A673 (cell line): ENCODE data around the gene NT5E. TPM values are rescaled to one million over a fixed set of nuclear protein-coding genes. Genes with fewer than 3 reads are reported as not detected.

Experiments used
- BruUV-seq: library from RNA; stranded (reverse); fragments of 400-500 nt; replicated peaks from 2 replicates; lab custom pipeline; 2021; lab: Mats Ljungman, UMichigan
- CTCF ChIA-PET: fragments of 300-600 bp; sonication (Branson Sonifier 250); formaldehyde crosslinking; loops from one replicate; lab custom pipeline; 2022; ENCODE audit warnings: antibody characterized with exemption; lab: Charles Lee
- POLR2A ChIA-PET: fragments of 300-600 bp; sonication (Branson Sonifier 250); formaldehyde crosslinking; loops from one replicate; lab custom pipeline; 2022; ENCODE audit warnings: antibody characterized with exemption; ENCODE audit not compliant: low non-redundant PET; lab: Charles Lee
- DNase-seq: peaks from one replicate; pipeline ENCODE4 v3.0.0-alpha.2; 2015; ENCODE audit warnings: low spot score
- H3K27ac ChIP-seq: fragments of 200-600 bp; sonication (generic); 2 replicates; pipeline ENCODE4 v1.5.1; 2016; ENCODE audit warnings: mixed run types, low read depth, mild to moderate bottlenecking, mixed read lengths, antibody characterized with exemption, low read length; ENCODE audit not compliant: poor library complexity, severe bottlenecking
- H3K27me3 ChIP-seq: fragments of 200-600 bp; sonication (generic); replicated peaks from 2 replicates; pipeline ENCODE4 v1.6.1; 2017; ENCODE audit warnings: mixed run types, low read depth, mild to moderate bottlenecking, mixed read lengths, antibody characterized with exemption, low read length; ENCODE audit not compliant: insufficient read depth, poor library complexity
- H3K36me3 ChIP-seq: fragments of 200-600 bp; sonication (generic); 2 replicates; pipeline ENCODE4 v1.6.1; 2016; ENCODE audit warnings: mixed run types, mild to moderate bottlenecking, mixed read lengths, antibody characterized with exemption, low read length; ENCODE audit not compliant: insufficient read depth, poor library complexity, severe bottlenecking
- H3K4me1 ChIP-seq: fragments of 200-600 bp; sonication (generic); 2 replicates; pipeline ENCODE4 v1.6.1; 2017; ENCODE audit warnings: mixed run types, mild to moderate bottlenecking, mixed read lengths, antibody characterized with exemption, low read length; ENCODE audit not compliant: insufficient read depth, poor library complexity, severe bottlenecking
- H3K4me3 ChIP-seq: fragments of 200-600 bp; sonication (generic); 2 replicates; pipeline ENCODE4 v1.5.1; 2016; ENCODE audit warnings: low read depth, mixed run types, mild to moderate bottlenecking, mixed read lengths, low read length; ENCODE audit not compliant: poor library complexity, severe bottlenecking
- H3K9me3 ChIP-seq: fragments of 200-600 bp; sonication (generic); 2 replicates; pipeline ENCODE4 v1.6.1; 2016; ENCODE audit warnings: mixed run types, low read depth, mild to moderate bottlenecking, mixed read lengths, antibody characterized with exemption, low read length; ENCODE audit not compliant: poor library complexity, severe bottlenecking
- CTCF ChIP-seq: fragments of 300-800, 200-600 bp; sonication (generic); conservative IDR thresholded peaks from 2 replicates; pipeline ENCODE4 v1.5.1; 2017; ENCODE audit warnings: low read depth, mild to moderate bottlenecking, antibody characterized with exemption, low read length, moderate library complexity, mixed read lengths
- EZH2 ChIP-seq: fragments of 200-600 bp; sonication (generic); IDR thresholded peaks from 2 replicates; pipeline ENCODE4 v1.6.1; 2017; ENCODE audit warnings: borderline replicate concordance, low read depth, mild to moderate bottlenecking, mixed read lengths, antibody characterized with exemption, low read length; ENCODE audit not compliant: poor library complexity, severe bottlenecking
- intact Hi-C: fragments of 100-400 bp; cut with micrococcal nuclease; formaldehyde crosslinking; loops from one replicate; pipeline ENCODE4 v1.10.0; 2022; ENCODE audit not compliant: unreplicated experiment
- total RNA-seq: library from RNA; stranded (reverse); gene quantifications from 2 replicates; pipeline ENCODE4 v1.2.3, GENCODE V29; 2021

Gene NT5E
- total RNA-seq, 1 experiment from 2014 or later = 32.7 TPM

GRCh38 chr6:85401186-85402021 lies 48.5 kb upstream of the NT5E start:
- TF ChIP-seq CTCF (no peak), EZH2 (no peak)
- POLR2A ChIA-PET = no interaction called here
- H3K9me3 ChIP-seq = no peaks in the 10 kb centered on the region
- peaks cover 57% of the 10 kb centered on the region for H3K4me1 ChIP-seq
- CTCF ChIA-PET = no interaction called here
- no peaks in the 10 kb centered on the region for H3K27me3 ChIP-seq
- no peaks in the 10 kb centered on the region for H3K36me3 ChIP-seq
- H3K27ac ChIP-seq = peak overlapping the region; percentile 94
- no TSS peak for BruUV-seq
- intact Hi-C loops = loop anchor here (2.0 to 5.0 kb wide), 3 partner anchors 44 to 166 kb away; no protein-coding TSS in a partner anchor
- no peak overlapping the region for H3K4me3 ChIP-seq
- no peak for DNase-seq

DNA sequence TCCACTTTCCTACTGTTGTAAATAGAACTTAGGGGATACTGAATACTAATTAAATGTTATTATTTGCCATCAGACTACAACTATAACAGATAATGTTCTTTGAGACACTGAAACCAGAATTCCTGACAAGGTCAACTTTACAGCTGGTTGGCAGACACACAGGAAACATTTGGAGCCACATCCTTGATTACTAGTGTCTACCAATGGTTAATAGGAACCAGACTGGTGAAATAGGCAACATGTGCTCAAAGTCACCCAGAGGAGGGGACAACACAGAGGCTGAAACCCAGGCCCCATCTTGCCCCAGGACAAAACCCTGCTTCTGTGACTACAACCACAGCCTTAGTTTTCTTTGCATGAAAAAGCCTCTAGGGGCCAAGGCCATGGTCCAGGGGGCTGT lies 47.8 kb upstream of the NT5E start:
- H3K4me1 ChIP-seq = peaks cover 57% of the 10 kb centered on the region
- H3K9me3 ChIP-seq = no peaks in the 10 kb centered on the region
- intact Hi-C loops = loop anchor here (2.0 to 5.0 kb wide), 3 partner anchors 45 to 165 kb away; no protein-coding TSS in a partner anchor
- H3K27ac ChIP-seq = peak overlapping the region; percentile 94
- no peak for TF ChIP-seq CTCF
- TF ChIP-seq EZH2 = no peak
- H3K36me3 ChIP-seq = no peaks in the 10 kb centered on the region
- ChIA-PET POLR2A (no interaction called here), CTCF (no interaction called here)
- no peak overlapping the region for H3K4me3 ChIP-seq
- no TSS peak for BruUV-seq
- H3K27me3 ChIP-seq = no peaks in the 10 kb centered on the region
- DNase-seq = peak; percentile 55

DNA sequence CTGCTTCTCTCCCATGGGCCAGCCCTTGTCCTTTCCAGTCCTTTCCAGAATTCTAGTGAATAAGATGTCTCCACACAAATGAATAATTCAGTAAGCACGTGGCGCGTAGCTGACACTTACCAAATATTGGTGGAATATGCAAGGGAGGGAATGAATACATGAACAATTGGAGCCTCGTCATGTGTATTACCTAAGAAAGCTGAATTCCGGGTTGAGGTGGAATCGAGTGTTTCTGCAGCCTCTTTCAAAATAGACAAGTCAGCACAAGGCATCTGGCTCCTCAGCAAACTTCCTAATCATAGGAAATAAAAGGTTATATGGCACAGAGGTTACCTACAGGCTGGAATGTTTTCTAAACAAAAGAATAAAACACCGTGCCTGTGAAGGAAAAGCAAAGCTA lies 47.0 kb upstream of the NT5E start:
- no peak for DNase-seq
- intact Hi-C loops = loop anchor here (1.0 to 5.0 kb wide), 4 partner anchors 46 to 164 kb away; no protein-coding TSS in a partner anchor
- H3K4me3 ChIP-seq = no peak overlapping the region
- peaks cover 57% of the 10 kb centered on the region for H3K4me1 ChIP-seq
- H3K27ac ChIP-seq = peak overlapping the region; percentile 94
- H3K27me3 ChIP-seq = no peaks in the 10 kb centered on the region
- no peak for TF ChIP-seq EZH2
- TF ChIP-seq CTCF = no peak
- ChIA-PET POLR2A (no interaction called here), CTCF (no interaction called here)
- H3K36me3 ChIP-seq = no peaks in the 10 kb centered on the region
- no TSS peak for BruUV-seq
- no peaks in the 10 kb centered on the region for H3K9me3 ChIP-seq
